Measurements from ENCODE around the gene PDP2. TPM values are rescaled to one million over a fixed set of nuclear protein-coding genes. Genes with fewer than 3 reads are reported as not detected.
A peak's percentile ranks its signal among the peaks of the same experiment; 100 is the strongest.

PDP2 gene
- total RNA-seq, 2 experiments from 2014 or later = 3.3 to 5.9 TPM

- Mint-ChIP-seq H3K9me3 (no peaks in the 10 kb centered on the region), H3K27ac (peak overlapping the region; percentile 97), H3K4me3 (peak overlapping the region; percentile 98), H3K36me3 (ENCODE audit: low read depth) (peaks cover 83% of the 10 kb centered on the region), H3K27me3 (no peaks in the 10 kb centered on the region), H3K4me1 (ENCODE audit: low read depth) (peaks cover 62% of the 10 kb centered on the region)
- intact Hi-C loops (cut with DNase I, micrococcal nuclease) = no loop called here
- Histone ChIP-seq H3K4me3 (ENCODE audit: low read length) (no peak overlapping the region), H3K9me3 (ENCODE audit: control insufficient read depth in 1 of 2, insufficient read depth in 1 of 2, low read length in 2 of 2) (no peaks in the 10 kb centered on the region), H3K36me3 (ENCODE audit: insufficient read depth, low read length) (peaks cover 45% of the 10 kb centered on the region), H3K27me3 (ENCODE audit: control insufficient read depth in 1 of 2, insufficient read depth in 2 of 2, low read length in 2 of 2) (no peaks in the 10 kb centered on the region), H3K4me1 (ENCODE audit: insufficient read depth, low read length) (peaks cover 48% of the 10 kb centered on the region), H3K27ac (ENCODE audit: low read depth in 1 of 2, low read length in 2 of 2) (no peak overlapping the region)
- DNase-seq (no peak), ATAC-seq (ENCODE audit: poor library complexity) (no peak)
- ChIA-PET POLR2A (no interaction called here), CTCF (interaction anchor here (1.2 kb wide), 1 partner anchor 18 kb away, joined by 3 read pairs; no protein-coding TSS in a partner anchor)
- no peak for TF ChIP-seq CTCF (IDR thresholded peaks at IDR 0.05)
Measured at GRCh38 chr16:66936462-66936861, 56.1 kb downstream of the PDP2 start.

GRCh38 chr16:66936889-66937554, 56.7 kb downstream of the PDP2 start:
- Histone ChIP-seq H3K4me3 (ENCODE audit: low read length) (no peak overlapping the region), H3K36me3 (ENCODE audit: insufficient read depth, low read length) (peaks cover 47% of the 10 kb centered on the region), H3K4me1 (ENCODE audit: insufficient read depth, low read length) (peaks cover 46% of the 10 kb centered on the region), H3K27me3 (ENCODE audit: control insufficient read depth in 1 of 2, insufficient read depth in 2 of 2, low read length in 2 of 2) (no peaks in the 10 kb centered on the region), H3K27ac (ENCODE audit: low read depth in 1 of 2, low read length in 2 of 2) (no peak overlapping the region), H3K9me3 (ENCODE audit: control insufficient read depth in 1 of 2, insufficient read depth in 1 of 2, low read length in 2 of 2) (no peaks in the 10 kb centered on the region)
- Mint-ChIP-seq H3K9me3 (no peaks in the 10 kb centered on the region), H3K4me3 (peak overlapping the region; percentile 98), H3K27me3 (no peaks in the 10 kb centered on the region), H3K36me3 (ENCODE audit: low read depth) (peaks cover 83% of the 10 kb centered on the region), H3K27ac (peak overlapping the region; percentile 97), H3K4me1 (ENCODE audit: low read depth) (peaks cover 57% of the 10 kb centered on the region)
- no peak for TF ChIP-seq CTCF (IDR thresholded peaks at IDR 0.05)
- POLR2A ChIA-PET = no interaction called here
- DNase-seq = no peak
- CTCF ChIA-PET = interaction anchor here (1.2 kb wide), 1 partner anchor 17 kb away, joined by 3 read pairs; no protein-coding TSS in a partner anchor
- intact Hi-C loops (cut with DNase I, micrococcal nuclease) = no loop called here
- no peak for ATAC-seq (ENCODE audit: poor library complexity)

- no peaks in the 10 kb centered on the region for H3K27me3 ChIP-seq (ENCODE audit: control insufficient read depth in 1 of 2, insufficient read depth in 2 of 2, low read length in 2 of 2)
- Mint-ChIP-seq H3K27ac (peak overlapping the region; percentile 97), H3K4me1 (ENCODE audit: low read depth) (peaks cover 49% of the 10 kb centered on the region), H3K9me3 (no peaks in the 10 kb centered on the region), H3K4me3 (peak overlapping the region; percentile 98), H3K36me3 (ENCODE audit: low read depth) (peaks cover 83% of the 10 kb centered on the region), H3K27me3 (no peaks in the 10 kb centered on the region)
- DNase-seq (no peak), ATAC-seq (ENCODE audit: poor library complexity) (no peak)
- H3K9me3 ChIP-seq (ENCODE audit: control insufficient read depth in 1 of 2, insufficient read depth in 1 of 2, low read length in 2 of 2) = no peaks in the 10 kb centered on the region
- peaks cover 38% of the 10 kb centered on the region for H3K4me1 ChIP-seq (ENCODE audit: insufficient read depth, low read length)
- no peak overlapping the region for H3K27ac ChIP-seq (ENCODE audit: low read depth in 1 of 2, low read length in 2 of 2)
- intact Hi-C loops (cut with DNase I, micrococcal nuclease) = no loop called here
- POLR2A ChIA-PET = no interaction called here
- peaks cover 50% of the 10 kb centered on the region for H3K36me3 ChIP-seq (ENCODE audit: insufficient read depth, low read length)
- CTCF ChIA-PET = interaction anchor here (1.0 kb wide), 1 partner anchor 10 kb away, joined by 3 read pairs; no protein-coding TSS in a partner anchor
- H3K4me3 ChIP-seq (ENCODE audit: low read length) = no peak overlapping the region
- TF ChIP-seq CTCF (IDR thresholded peaks at IDR 0.05) = no peak
Measured at GRCh38 chr16:66937725-66938337, 57.5 kb downstream of the PDP2 start.

Measured in CD4-positive, alpha-beta T cell (primary cell).